BE2C (cell line): ENCODE measurements around the gene WNT9B.

Source experiments
- DNase-seq: peaks from one replicate; pipeline ENCODE4 v3.0.0-alpha.2; 2020
- H3K27me3 ChIP-seq: fragments of 250-450 bp; sonication (Bioruptor Pico); 2 replicates; pipeline ENCODE4 v1.5.1; 2020; ENCODE audit warnings: mild to moderate bottlenecking
- H3K36me3 ChIP-seq: fragments of 250-450 bp; sonication (Bioruptor Pico); 2 replicates; pipeline ENCODE4 v1.5.1; 2020; ENCODE audit warnings: mild to moderate bottlenecking
- H3K4me1 ChIP-seq: fragments of 250-450 bp; sonication (Bioruptor Pico); 2 replicates; pipeline ENCODE4 v1.5.1; 2020
- H3K4me3 ChIP-seq: 2 replicates; pipeline ENCODE4 v1.5.1; 2011; ENCODE audit warnings: low read depth, low read length
- H3K9me3 ChIP-seq: fragments of 250-450 bp; sonication (Bioruptor Pico); 2 replicates; pipeline ENCODE4 v1.5.1; 2020
- CTCF ChIP-seq: IDR thresholded peaks from 2 replicates; pipeline ENCODE4 v1.5.1; 2012; ENCODE audit warnings: mild to moderate bottlenecking, low read depth, low read length

WNT9B gene

GRCh38 chr17:46876353-46876887 lies 25.0 kb downstream of the WNT9B start:
- DNase-seq = peak; percentile 35
- Histone ChIP-seq H3K36me3 (no peaks in the 10 kb centered on the region), H3K9me3 (no peaks in the 10 kb centered on the region), H3K27me3 (no peaks in the 10 kb centered on the region), H3K4me3 (no peak overlapping the region), H3K4me1 (no peaks in the 10 kb centered on the region)
- peak; percentile 52 for TF ChIP-seq CTCF

- no peak overlapping the region for H3K4me3 ChIP-seq
- H3K36me3 ChIP-seq = no peaks in the 10 kb centered on the region
- H3K9me3 ChIP-seq = no peaks in the 10 kb centered on the region
- H3K4me1 ChIP-seq = no peaks in the 10 kb centered on the region
- no peaks in the 10 kb centered on the region for H3K27me3 ChIP-seq
- DNase-seq = no peak
- TF ChIP-seq CTCF = no peak
These were observed 25.5 kb downstream of the WNT9B start for GRCh38 chr17:46876926-46877325.

- TF ChIP-seq CTCF = no peak
- Histone ChIP-seq H3K4me1 (no peaks in the 10 kb centered on the region), H3K4me3 (no peak overlapping the region), H3K36me3 (no peaks in the 10 kb centered on the region), H3K27me3 (no peaks in the 10 kb centered on the region), H3K9me3 (no peaks in the 10 kb centered on the region)
- DNase-seq = no peak
These were observed 26.1 kb downstream of the WNT9B start for GRCh38 chr17:46877466-46877865.

GRCh38 chr17:46878055-46878454 lies 26.7 kb downstream of the WNT9B start:
- Histone ChIP-seq H3K9me3 (no peaks in the 10 kb centered on the region), H3K36me3 (no peaks in the 10 kb centered on the region), H3K4me3 (no peak overlapping the region), H3K4me1 (no peaks in the 10 kb centered on the region), H3K27me3 (no peaks in the 10 kb centered on the region)
- no peak for DNase-seq
- TF ChIP-seq CTCF = no peak

- H3K36me3 ChIP-seq = no peaks in the 10 kb centered on the region
- H3K4me1 ChIP-seq = no peaks in the 10 kb centered on the region
- no peaks in the 10 kb centered on the region for H3K9me3 ChIP-seq
- H3K4me3 ChIP-seq = no peak overlapping the region
- no peaks in the 10 kb centered on the region for H3K27me3 ChIP-seq
- DNase-seq = no peak
- no peak for TF ChIP-seq CTCF
These were observed 27.7 kb downstream of the WNT9B start for GRCh38 chr17:46879101-46879500.

GRCh38 chr17:46881015-46881414 lies 29.6 kb downstream of the WNT9B start:
- H3K27me3 ChIP-seq = no peaks in the 10 kb centered on the region
- no peaks in the 10 kb centered on the region for H3K36me3 ChIP-seq
- no peak for TF ChIP-seq CTCF
- no peak overlapping the region for H3K4me3 ChIP-seq
- no peaks in the 10 kb centered on the region for H3K9me3 ChIP-seq
- no peak for DNase-seq
- H3K4me1 ChIP-seq = no peaks in the 10 kb centered on the region
